ENCODE results near the gene FKBP15. TPM values are rescaled to one million over a fixed set of nuclear protein-coding genes. Genes with fewer than 3 reads are reported as not detected.

Gene FKBP15
- total RNA-seq, 1 experiment from 2014 or later: 18.5 TPM

- Histone ChIP-seq H3K18ac (ENCODE audit: insufficient read length, low read depth, low read length) (no peak overlapping the region), H3K14ac (ENCODE audit: insufficient read depth, low read length) (no peak overlapping the region), H3K23me2 (ENCODE audit: insufficient read length, low read depth, low read length, poor library complexity, severe bottlenecking) (peaks cover 3% of the 10 kb centered on the region), H3K23ac (ENCODE audit: insufficient read length, low read depth, low read length) (no peak overlapping the region), H3K27ac (ENCODE audit: insufficient read length, low read depth, low read length) (no peak overlapping the region), H2BK120ac (ENCODE audit: low read depth, low read length, poor library complexity, severe bottlenecking) (no peak overlapping the region), H4K8ac (replicated peaks; ENCODE audit: insufficient read length, low read depth, low read length) (no peak overlapping the region), H2BK20ac (ENCODE audit: low read depth, low read length, poor library complexity, severe bottlenecking) (no peak overlapping the region), H4K20me1 (ENCODE audit: control insufficient read depth, insufficient read depth, insufficient read length) (no peaks in the 10 kb centered on the region), H3K9ac (ENCODE audit: extremely low read depth, insufficient read length, low read length) (no peak overlapping the region), H2BK12ac (ENCODE audit: insufficient read length, low read depth, low read length) (no peak overlapping the region), H3K4ac (ENCODE audit: low read depth, low read length) (no peak overlapping the region), H3K4me2 (ENCODE audit: insufficient read depth, insufficient read length, low read length) (no peak overlapping the region), H4K5ac (ENCODE audit: insufficient read length, low read depth, low read length) (no peak overlapping the region), H3K4me1 (ENCODE audit: insufficient read depth, low read length) (peaks cover 2% of the 10 kb centered on the region; the same call in 1 of the 2 replicates), H2AK5ac (ENCODE audit: insufficient read length, low read length) (no peak overlapping the region), H3K56ac (ENCODE audit: insufficient read length, low read depth, low read length) (no peak overlapping the region), H2AFZ (ENCODE audit: low read length) (no peak overlapping the region), H3K79me2 (ENCODE audit: insufficient read depth, low read length) (no peaks in the 10 kb centered on the region), H3K27me3 (ENCODE audit: insufficient read depth, low read length) (peaks cover 2% of the 10 kb centered on the region), H3T11ph (ENCODE audit: low read length) (no peak overlapping the region), H3K9me3 (ENCODE audit: control insufficient read depth, low read depth, low read length) (no peaks in the 10 kb centered on the region), H2BK5ac (ENCODE audit: insufficient read length, low read length) (no peak overlapping the region), H3K79me1 (ENCODE audit: insufficient read depth, low read depth, low read length, poor library complexity, severe bottlenecking) (no peaks in the 10 kb centered on the region), H4K91ac (ENCODE audit: insufficient read length, low read depth, low read length) (no peak overlapping the region), H2BK15ac (ENCODE audit: low read depth, low read length) (no peak overlapping the region)
- no peak for TF ChIP-seq CTCF (conservative IDR thresholded peaks at IDR 0.05)
- Mint-ChIP-seq H3K27me3 (ENCODE audit: low read depth) (peaks cover 24% of the 10 kb centered on the region), H3K36me3 (ENCODE audit: insufficient read depth in 1 of 3, low read depth in 3 of 3) (no peaks in the 10 kb centered on the region), H3K27ac (no peak overlapping the region), H3K4me1 (peaks cover 17 to 21% of the 10 kb centered on the region in 2 experiments), H3K4me3 (peak overlapping the region; percentile 83 to 85; a peak in 3 of 5 replicates), H3K9me3 (no peaks in the 10 kb centered on the region)
- DNase-seq: no peak
- no CpG with 5 or more reads among the region's 3 CpGs for WGBS (ENCODE audit: extremely low coverage, insufficient read length, low lambda C conversion rate)
These were observed 68.4 kb downstream of the FKBP15 start for GRCh38 chr9:113152699-113153098.
